Smooth muscle cell of the brain vasculature (primary cell): ENCODE results near the gene CCR3.
"Not testable (repeated sequence)": the region's sequence is repeated elsewhere in the genome, so short reads cannot be mapped to it uniquely, and the experiment has no call there.

ENCODE experiments used
- DNase-seq: peaks from one replicate; pipeline ENCODE4 v3.0.0-alpha.2; 2012; ENCODE audit warnings: low read depth, low spot score

CCR3 gene

DNA sequence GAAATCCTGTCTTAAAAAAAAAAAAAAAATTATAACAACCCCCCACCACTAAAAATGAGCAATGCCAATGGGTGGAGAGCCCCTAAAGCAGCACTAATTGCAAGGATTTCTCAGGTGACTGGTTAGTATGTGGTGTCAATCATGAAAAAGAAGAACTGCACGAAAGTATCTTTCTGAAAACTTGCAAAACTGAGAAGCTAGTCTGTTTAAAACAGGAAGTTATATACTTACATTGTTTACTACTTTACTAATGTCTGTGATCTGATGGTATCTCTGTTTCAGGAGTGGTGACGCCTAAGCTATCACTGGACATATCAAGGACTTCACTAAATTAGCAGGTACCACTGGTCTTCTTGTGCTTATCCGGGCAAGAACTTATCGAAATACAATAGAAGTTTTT, at the start of gene CCR3:
TSS of gene CCR3 (plus strand) at position 341 of the 400 bp plus-strand sequence. CDS start 22,699 bp downstream, outside the sequence.
- DNase-seq: no peak

DNA sequence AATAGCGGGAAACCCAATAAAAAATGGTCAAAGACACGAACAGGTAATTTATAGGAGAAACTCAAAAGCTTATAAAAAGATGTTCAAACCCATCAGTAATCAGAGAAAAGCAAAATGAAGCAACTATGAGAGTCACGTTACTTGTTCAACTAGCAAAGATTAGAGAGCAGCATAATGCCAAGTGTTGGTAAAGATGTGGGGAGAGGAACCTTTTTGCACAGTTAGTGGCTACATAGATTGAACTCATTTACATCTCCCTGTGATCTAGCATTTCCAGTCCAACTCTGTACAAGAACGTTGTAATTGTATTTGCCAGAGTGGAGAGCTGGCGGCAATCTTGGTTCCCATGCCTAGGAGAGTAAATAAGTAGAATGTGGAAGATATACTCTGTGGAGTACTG, 49.3 kb upstream of the CCR3 start:
- no peak for DNase-seq

DNA sequence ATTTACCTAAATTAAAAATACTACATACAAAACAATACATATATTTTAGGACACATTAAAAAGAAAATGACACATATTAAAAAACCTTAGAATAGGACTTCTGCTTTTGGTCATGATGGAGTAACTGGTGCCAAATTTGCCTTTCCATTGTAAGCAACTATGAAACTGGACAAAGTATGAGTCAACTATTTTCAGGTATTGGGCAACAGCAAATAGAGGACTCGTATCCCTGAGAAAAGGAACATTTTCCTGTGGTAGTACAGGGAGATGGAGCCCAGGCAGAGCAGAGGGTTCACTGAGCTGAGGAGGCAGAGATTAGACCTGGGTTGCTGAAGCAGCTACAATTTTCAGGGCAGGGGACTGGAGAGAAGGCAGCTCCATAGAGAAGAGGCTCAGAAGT, 48.8 kb upstream of the CCR3 start:
- DNase-seq: no peak

DNA sequence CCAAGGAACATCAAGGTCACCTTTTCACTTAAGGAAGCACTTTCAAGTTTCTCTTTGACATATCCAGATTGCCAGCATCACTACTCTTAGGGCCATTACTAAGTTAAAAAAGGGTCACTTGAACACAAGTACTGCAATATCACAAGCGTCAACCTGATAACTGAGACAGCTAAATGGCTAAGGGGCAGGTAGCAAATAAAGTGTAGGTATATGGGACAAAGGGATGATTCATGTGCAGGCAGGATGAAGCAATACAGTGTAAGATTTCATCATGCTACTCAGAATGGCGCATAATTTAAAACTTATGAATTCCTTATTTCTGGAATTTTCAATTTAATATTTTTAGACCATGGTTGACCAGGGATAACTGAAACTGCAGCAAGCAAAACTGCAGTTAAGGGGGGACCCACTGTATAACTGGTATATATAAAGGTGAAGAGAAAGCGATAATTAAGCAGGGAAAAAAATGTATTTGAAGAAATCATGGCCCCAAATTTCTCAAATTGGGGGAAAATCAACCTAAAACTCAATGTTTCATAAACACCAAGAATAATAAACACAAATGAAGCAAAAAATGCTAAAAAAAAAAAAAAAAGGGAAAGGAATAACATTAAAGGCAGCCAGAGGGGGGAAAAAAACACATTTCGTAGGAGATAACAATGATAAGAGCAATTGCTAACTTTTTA, 47.2 kb upstream of the CCR3 start:
- no peak for DNase-seq

DNA sequence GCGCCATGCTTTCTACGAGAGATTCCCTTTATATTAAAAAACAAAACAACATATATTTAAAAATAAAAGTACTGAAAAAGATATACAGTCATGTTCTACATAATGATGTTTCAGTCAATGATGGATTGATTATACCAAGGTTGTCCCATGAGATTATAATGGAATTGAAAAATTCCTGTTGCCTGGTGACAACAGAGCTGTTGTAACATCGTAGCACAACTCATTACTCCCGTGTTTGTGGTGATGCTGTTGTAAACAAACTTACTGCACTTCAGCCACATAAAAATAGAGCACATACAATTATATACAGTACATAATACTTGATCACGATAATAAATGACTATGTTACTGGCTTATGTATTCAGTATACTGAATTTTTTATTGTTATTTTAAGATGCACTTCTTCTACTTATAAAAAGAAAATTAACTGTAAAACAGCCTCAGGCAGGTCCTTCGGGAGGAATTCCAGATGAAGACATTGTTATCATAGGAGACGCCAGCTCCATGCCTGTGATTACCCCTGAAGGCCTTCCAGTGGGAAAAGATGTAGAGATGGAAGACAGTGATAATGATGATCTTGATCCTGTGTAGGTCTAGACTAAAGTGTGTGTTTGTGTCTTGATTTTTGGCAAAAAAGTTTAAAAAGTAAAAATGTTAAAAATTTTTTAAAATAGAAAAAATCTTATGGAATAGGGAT, 45.9 kb upstream of the CCR3 start:
- DNase-seq: no peak

DNA sequence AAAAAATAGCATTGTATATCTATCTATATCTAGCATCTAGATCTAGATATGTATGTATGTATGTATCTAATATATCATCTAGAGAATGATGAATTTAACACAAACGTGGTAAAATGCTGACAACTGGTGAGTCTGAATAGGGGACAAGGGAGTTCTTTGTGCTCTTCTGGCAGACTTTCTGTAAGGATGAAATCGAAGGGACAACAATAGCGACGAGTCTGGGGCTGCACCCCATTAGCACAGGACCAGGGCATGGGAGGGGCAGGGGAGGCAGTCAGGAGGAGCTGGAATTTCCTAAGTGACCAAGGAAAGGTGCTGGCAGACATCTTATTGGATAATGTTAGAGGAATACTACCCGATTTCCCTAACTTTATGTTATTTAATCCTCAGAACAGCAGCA, 42.0 kb upstream of the CCR3 start:
- DNase-seq: no peak

DNA sequence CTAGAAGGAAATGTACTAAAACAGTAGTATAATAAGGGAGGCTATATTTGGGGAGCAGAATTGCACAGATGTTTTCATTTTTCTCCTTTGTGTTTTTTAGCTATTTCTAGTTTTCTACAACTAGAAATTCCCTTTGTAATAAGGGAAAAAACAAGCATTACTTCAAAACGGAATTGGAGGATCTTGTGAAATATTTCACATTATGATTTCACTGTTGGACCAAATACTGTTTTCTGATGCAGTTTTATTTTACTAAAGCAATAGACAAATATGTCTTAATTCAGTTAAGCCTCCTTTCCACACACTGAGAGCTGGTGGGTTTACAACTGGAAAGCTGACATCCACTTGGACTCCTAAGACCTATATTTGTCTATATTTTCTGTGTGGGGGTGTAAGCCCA, 41.5 kb upstream of the CCR3 start:
- DNase-seq: no peak

DNA sequence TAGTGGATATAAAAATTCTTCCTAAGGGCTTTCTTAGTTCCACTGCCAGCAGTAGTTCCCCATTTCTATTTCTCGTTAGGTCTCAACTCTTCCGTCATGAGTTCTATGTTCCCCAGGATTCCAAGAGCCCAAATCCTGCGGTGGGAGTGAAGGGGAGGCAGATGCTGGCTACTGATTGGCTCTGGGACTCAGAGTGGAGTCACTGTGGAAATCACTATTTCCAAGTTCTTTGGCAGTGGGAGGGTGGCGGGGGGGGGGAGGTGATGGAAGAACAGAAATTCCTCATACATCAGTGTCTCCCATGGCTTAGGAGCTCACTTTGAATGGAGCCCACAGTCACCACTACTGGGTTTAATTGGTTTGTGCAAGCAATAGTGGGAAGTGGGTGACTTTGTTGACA, 39.7 kb upstream of the CCR3 start:
- DNase-seq: no peak

DNA sequence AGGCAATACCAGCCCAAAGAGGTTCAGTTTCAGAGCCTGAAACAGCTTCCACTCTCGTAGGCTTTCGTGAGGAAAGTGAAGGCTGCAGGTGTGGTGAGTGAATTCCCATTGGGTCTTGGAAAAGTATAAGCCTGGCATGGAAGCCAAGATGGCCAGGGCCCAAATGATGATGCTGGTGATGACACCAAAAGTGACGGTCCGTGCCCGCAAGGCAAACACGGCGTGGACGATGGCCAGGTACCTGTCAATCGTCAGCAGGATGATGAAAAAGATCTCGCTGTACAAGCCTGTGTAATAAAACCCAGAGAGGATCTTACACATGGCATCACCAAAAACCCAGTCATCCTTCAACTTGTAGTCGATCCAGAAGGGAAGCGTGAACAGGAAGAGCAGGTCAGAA, 38.6 kb upstream of the CCR3 start:
- DNase-seq: no peak

DNA sequence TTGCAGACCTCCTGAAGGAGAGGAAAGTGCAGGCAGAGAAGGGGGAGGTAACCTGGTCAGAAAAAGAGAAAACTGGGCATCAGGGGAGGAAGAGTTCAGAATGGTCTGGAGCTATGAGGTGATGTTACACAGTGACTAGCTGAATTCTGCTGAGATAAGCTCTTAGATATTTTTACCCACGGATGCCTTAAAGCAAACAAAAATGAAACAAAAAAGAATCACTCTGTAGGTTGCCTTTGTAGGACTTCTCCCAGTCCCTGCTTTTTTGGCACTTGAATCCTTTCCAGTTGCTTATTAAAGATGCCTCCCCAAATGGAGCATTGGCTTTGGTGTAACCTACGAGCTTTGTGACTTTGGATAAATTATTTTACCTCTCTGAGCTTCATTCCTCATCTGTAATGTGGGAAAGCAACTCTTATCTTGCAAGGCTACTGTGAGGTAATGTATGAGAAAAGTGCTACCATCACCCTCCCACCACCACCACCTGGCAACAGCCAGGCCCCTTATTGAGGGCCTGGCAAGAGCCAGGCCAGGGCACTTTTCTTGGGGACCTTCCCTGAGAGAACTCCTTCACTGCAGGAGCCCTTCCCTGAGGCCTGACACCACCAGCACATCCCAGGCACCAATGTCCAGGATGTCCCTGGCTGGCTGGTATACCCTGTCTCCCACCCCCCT, 36.8 kb upstream of the CCR3 start:
- no peak for DNase-seq

DNA sequence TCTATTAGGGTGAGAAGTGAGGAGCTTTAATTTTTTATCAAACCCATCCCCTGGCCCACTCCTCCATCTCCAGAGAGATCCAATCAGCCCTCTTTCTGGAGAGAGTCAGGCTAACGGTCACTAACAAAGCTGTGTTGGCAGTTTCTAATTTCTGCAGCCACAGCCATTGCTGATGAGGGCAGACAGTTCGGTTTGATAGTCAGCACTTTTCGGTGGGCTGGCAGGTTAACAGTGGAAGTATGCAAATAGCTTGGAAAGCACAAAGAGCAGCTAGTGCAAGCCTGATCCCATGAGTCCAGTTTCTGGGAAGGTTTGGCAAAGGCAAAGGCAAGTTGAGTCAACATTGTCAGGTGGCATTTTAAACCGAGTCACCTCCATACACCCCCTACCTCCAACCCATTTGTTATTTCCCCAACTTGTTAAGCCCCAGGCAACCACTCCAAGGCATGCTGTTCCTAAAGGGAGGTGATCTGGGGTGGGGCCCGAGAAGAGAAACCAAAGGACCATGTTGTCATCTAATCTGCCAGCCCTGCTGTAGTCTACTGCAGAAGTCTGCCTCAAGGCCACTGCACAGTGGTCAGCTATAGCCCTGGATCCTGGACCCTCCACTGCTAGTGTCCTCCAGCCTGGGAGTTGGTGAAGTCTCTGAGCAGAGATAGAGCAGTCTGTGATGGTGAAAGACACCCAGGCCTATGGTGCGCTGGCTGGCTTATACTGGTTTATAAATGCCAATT, 35.8 kb upstream of the CCR3 start:
- no peak for DNase-seq

DNA sequence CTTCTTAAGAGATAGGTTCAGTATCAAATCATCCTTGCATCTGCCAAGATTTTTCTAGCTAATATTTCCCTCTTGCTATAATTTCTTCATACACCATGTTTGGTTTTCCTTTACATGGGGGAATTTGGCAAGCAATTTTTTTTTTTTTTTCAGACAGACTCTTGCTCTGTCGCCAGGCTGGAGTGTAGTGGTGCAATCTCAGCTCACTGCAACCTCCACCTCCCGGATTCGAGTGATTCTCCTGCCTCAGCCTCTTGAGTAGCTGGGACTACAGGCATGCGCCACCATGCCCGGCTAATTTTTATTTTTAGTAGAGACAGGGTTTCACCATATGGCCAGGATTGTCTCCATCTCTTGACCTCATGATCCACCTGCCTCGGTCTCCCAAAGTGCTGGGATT, 34.7 kb upstream of the CCR3 start:
- not testable (repeated sequence) for DNase-seq

DNA sequence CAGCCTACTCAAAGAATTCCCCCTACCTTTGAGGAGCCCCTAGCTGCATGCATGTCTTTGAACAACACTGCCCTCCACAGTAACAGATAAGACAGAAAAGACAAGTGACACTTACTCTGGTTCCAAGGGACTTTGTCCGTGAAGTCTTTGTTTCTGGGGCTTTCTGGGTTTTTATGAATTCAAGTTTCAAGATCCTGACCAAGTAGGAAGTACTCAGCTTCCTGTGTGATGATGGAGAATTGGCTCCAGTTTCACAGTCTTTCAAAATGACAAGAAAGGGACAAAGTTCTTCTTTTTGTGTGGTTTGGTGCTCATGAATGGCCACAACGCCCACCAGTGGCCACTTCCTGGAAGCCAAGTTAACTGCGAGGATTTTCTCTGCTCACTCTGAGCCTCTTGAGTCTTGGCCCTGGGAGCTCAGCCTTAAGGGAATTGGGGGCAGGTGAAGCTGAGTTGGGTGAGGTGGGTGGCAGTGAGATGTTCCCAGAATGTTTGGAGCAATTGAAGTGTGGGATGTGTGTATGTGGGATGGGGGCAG, 34.0 kb upstream of the CCR3 start, which contains the start of gene CCR1:
TSS of gene CCR1 (minus strand) at position 147 of the 538 bp plus-strand sequence. CDS start 4,000 bp downstream, outside the sequence.
- DNase-seq: no peak

DNA sequence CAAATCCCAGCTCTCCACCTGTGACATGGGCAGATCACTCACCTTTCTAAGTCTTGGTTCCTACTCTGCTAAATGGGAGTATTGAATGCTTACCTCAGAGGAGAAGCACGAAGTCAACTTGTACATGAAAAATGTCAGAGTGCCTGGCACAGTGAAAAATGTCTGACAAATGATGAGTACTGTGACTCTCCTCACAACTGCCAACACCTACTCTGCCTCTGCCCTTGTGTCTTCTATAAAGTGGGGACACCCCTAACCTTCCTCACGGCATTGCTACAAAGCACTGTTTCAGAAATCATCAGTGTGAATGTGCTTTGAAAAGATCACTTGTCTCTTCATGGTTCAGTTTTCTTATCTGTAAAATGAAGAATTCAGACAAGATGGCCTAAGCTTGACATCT, 33.2 kb upstream of the CCR3 start:
- no peak for DNase-seq

DNA sequence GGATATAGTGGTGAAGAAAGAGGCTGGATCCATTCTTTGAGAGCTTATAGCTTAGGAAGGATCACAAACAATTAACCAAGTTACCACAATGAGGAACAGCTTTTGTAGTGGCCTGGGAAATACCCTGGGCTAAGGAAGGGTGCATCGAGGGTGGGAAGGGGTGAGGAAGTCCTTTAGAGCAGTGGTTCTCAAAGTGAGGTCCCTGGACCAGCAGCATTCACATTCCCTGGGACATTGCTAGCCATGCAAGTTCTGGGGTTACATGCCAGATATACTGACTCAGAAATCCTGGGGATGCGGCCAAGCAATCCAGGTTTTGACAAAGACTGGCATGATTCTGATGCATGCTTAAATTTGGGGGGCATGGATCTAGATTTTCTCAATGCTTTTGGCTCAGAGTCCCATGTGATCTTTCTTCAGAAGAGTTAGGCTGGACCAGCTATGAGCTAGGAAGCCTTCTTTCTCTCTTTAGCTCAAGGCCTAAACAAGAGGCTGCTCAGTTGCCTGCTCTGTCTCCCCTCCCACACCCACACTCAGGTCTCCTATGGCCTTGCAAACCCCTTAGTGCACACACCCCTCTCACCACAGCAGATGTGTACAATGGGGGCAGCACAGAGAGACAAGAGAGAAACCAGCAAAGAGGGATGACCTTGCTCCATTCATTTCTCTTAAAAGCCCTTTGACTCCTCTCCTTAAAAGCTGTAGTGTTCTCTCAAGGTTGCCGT, 32.4 kb upstream of the CCR3 start:
- DNase-seq: no peak

DNA sequence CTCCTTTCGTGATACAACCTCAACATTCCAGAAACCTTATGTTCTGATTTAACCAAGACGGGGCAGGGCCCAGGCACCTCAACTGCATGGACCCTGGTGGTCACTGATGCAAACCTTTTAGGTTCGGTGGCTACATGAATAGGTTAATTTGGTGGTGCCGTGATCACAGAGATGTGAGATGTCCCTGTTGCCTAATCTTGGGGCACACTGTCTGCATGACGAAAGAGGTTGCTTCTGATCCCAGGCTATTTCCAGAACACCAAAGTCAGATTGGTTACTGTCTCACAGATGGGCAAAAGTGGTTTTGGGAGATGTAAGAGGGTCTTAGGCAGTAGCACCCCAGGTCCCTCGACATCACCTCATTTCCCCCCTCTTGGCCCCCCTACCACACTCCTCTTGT, 30.2 kb upstream of the CCR3 start:
- no peak for DNase-seq

DNA sequence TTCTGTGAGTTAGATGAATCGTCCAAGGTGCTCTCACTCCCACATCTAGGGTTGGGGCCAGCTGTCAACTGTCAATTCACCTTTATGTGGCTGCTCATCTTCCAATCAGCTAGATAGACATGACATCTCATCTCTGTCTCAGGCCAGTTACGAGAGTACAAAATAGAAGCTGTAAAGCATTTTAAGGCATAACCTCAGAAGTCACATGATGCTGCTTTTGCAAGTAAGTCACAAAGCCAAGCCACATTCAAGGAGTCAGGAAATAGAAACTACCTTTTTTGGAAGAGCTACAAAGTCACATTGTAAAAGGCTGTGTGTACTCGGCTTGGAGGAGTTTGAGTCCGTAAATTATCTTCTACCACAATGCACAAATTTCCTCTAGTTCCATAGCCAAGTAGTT, 29.1 kb upstream of the CCR3 start:
- DNase-seq: no peak

DNA sequence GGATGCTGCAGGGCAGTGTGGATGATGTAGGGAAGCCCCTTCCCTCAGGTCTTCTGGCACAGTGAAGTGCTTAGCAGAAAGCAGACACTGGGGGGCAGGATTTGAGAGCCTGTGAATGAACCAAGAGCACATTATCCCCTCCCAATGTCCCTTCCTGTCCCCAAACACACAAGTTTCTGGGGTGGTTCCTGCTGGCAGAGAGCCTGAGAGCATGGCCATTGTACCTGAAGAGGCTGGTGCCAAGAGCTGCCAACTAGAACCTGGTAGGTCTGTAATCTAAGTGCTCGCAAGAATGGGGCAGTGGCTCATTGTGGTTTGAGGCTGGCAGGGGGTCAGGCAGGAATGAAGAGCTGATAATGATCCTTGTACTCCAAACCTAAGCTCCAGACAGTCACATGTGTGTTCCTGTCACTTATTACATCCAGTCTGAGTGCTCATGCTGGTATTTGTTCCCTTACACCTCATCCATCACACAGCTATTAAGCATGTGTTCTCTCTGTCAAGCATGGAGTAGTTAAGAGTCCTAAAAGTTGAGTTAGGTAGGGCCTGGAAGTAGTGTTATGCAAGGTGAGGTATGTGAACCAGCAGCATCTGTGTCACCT, 27.4 kb upstream of the CCR3 start:
- no peak for DNase-seq

DNA sequence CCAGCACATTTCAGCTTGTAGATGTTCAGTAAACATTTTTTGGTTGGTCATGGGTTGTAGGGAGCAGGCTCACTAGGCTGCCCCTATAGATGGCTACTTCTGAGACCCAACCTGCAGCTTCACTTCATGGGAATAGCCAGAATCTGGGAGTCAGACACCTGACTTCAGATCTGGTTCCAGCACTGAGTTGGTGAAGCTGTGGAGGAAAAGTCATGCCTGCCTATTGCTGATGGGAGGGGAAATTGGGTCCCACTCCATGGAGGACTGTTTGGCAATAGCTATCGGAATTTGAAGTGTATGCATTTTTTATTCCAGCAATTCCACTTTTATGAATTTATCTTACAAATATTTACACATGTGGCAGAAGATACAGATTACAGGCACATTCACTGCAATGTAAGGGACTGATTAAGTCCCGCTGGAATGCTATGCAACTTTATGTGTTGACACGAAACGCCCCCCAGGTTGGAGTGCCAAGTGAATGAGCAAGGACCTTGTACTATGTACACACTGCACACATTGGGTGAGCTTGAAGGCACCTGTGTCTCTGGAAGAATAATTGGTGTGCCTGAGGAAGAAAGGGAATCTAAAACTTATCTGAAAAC, 26.3 kb upstream of the CCR3 start:
- DNase-seq: no peak

DNA sequence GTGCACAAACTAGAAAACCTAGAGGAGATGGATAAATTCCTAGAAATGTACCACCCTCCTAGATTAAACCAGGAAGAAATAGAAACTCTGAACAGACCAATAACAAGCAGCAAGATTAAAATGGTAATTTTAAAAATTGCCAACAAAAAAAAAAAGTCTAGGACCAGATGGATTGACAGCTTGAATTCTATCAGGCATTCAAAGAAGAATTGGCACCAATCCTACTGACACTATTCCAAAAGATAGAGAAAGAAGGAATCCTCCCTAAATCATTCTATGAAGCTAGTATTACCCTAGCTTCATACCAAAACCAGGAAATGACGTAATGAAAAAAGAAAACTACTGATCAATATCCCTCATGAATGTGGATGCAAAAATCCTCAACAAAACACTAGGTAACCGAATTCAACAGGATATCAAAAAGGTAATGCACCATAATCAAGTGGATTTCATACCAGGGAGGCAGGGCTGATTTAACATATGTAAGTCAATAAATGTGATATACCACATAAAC, 24.0 kb upstream of the CCR3 start:
- no peak for DNase-seq
